Measurements from ENCODE around the gene FAM111A. TPM values are rescaled to one million over a fixed set of nuclear protein-coding genes. Genes with fewer than 3 reads are reported as not detected.

Gene FAM111A
- total RNA-seq, 1 donor from 2014 or later: 40.8 TPM

- H3K4me1 Mint-ChIP-seq: no peaks in the 10 kb centered on the region
Observed at GRCh38 chr11:59164028-59164427, 21.4 kb downstream of the FAM111A start.

GRCh38 chr11:59171508-59172322 lies 29.1 kb downstream of the FAM111A start, which contains the start of gene DTX4:
Gene DTX4, plus strand, starts transcription at chr11:59172132. Its CDS starts 464 bp downstream, at chr11:59172596.
- Mint-ChIP-seq H3K27ac (peak within 1 kb of the TSS; percentile 96), H3K4me3 (peak within 1 kb of the TSS; percentile 92)

More at GRCh38 chr11:59164028-59164427, 21.4 kb downstream of the FAM111A start:
- Mint-ChIP-seq H3K27ac (no peak overlapping the region), H3K4me3 (no peak overlapping the region), H3K9me3 (no peaks in the 10 kb centered on the region), H3K36me3 (no peaks in the 10 kb centered on the region), H3K27me3 (ENCODE audit: low read depth) (peaks cover 43% of the 10 kb centered on the region)
- no peak for TF ChIP-seq CTCF (IDR thresholded peaks at IDR 0.05; ENCODE audit: unreplicated experiment)
- DNase-seq (ENCODE audit: low spot score in 2 of 2, unreplicated experiment in 2 of 2): no peak

GRCh38 chr11:59172345-59173079 lies 29.9 kb downstream of the FAM111A start:
- Mint-ChIP-seq H3K36me3 (peaks cover 6% of the 10 kb centered on the region), H3K4me1 (peaks cover 34% of the 10 kb centered on the region), H3K4me3 (peak overlapping the region; percentile 92), H3K27ac (peak overlapping the region; percentile 96), H3K27me3 (ENCODE audit: low read depth) (no peaks in the 10 kb centered on the region), H3K9me3 (no peaks in the 10 kb centered on the region)
- TF ChIP-seq CTCF (IDR thresholded peaks at IDR 0.05; ENCODE audit: unreplicated experiment): no peak
- DNase-seq (ENCODE audit: low spot score in 2 of 2, unreplicated experiment in 2 of 2): no peak

More at GRCh38 chr11:59171508-59172322, 29.1 kb downstream of the FAM111A start, which contains the start of gene DTX4:
- Mint-ChIP-seq H3K27me3 (ENCODE audit: low read depth) (peaks cover 4% of the 10 kb centered on the region), H3K9me3 (no peaks in the 10 kb centered on the region), H3K4me1 (peaks cover 34% of the 10 kb centered on the region), H3K36me3 (no peaks in the 10 kb centered on the region)
- peak; percentile 85 for TF ChIP-seq CTCF (IDR thresholded peaks at IDR 0.05; ENCODE audit: unreplicated experiment)
- peak; percentile 88 to 96 for DNase-seq (ENCODE audit: low spot score in 2 of 2, unreplicated experiment in 2 of 2)

GRCh38 chr11:59173080-59173963 lies 30.7 kb downstream of the FAM111A start:
- DNase-seq (ENCODE audit: low spot score in 2 of 2, unreplicated experiment in 2 of 2): peak; percentile 63 to 74
- H3K27me3 Mint-ChIP-seq (ENCODE audit: low read depth): no peaks in the 10 kb centered on the region
- H3K36me3 Mint-ChIP-seq: peaks cover 8% of the 10 kb centered on the region
- peak overlapping the region; percentile 96 for H3K27ac Mint-ChIP-seq
- peaks cover 39% of the 10 kb centered on the region for H3K4me1 Mint-ChIP-seq
- peak overlapping the region; percentile 92 for H3K4me3 Mint-ChIP-seq
- no peaks in the 10 kb centered on the region for H3K9me3 Mint-ChIP-seq
- no peak for TF ChIP-seq CTCF (IDR thresholded peaks at IDR 0.05; ENCODE audit: unreplicated experiment)
